Common myeloid progenitor, CD34-positive (primary cell): ENCODE measurements around the gene SORCS1.
"Not testable (repeated sequence)": the region's sequence is repeated elsewhere in the genome, so short reads cannot be mapped to it uniquely, and the experiment has no call there.

ENCODE experiments used
- CTCF ChIA-PET: fragments of 350-600 bp; sonication (Branson Sonifier 250); formaldehyde crosslinking; loops from one replicate; lab custom pipeline; 2021; ENCODE audit warnings: antibody characterized with exemption; lab: Charles Lee
- POLR2A ChIA-PET: fragments of 350-600 bp; sonication (Branson Sonifier 250); formaldehyde crosslinking; loops from one replicate; lab custom pipeline; 2021; ENCODE audit warnings: antibody characterized with exemption; lab: Charles Lee
- DNase-seq, 3 donors: peaks; one replicate each; pipeline versions ENCODE4 v3.0.0 to v3.0.0-alpha.2; 2013
- H3K27ac ChIP-seq, 2 experiments: 1 replicate in 1 of 2; 2 replicates in 1 of 2; pipeline ENCODE4 v1.7.0; 2013; ENCODE audit warnings: inconsistent platforms in 2 of 2, low read length in 2 of 2, mild to moderate bottlenecking in 2 of 2, low read depth in 1 of 2, moderate library complexity in 1 of 2; ENCODE audit not compliant: severe bottlenecking in 2 of 2, insufficient read depth in 1 of 2, poor library complexity in 1 of 2
- H3K27me3 ChIP-seq, 5 experiments: replicated peaks in 2 of 5; 1 replicate in 3 of 5; 2 replicates in 2 of 5; pipeline versions ENCODE4 v1.6.1 to v1.7.0; 2013; ENCODE audit warnings: low read length in 4 of 5, mild to moderate bottlenecking in 2 of 5, moderate library complexity in 2 of 5, inconsistent platforms in 1 of 5; ENCODE audit not compliant: insufficient read depth in 5 of 5, control insufficient read depth in 4 of 5
- H3K36me3 ChIP-seq, 4 experiments: 1 replicate in 2 of 4; 2 replicates in 2 of 4; pipeline versions ENCODE4 v1.6.1 to v1.7.0; 2013; ENCODE audit warnings: low read length in 3 of 4, control low read depth in 1 of 4, mild to moderate bottlenecking in 1 of 4; ENCODE audit not compliant: control insufficient read depth in 4 of 4, insufficient read depth in 4 of 4
- H3K4me1 ChIP-seq, 4 experiments: 1 replicate in 3 of 4; 2 replicates in 1 of 4; pipeline versions ENCODE4 v1.6.1 to v1.7.1; 2013; ENCODE audit warnings: low read length in 3 of 4, mild to moderate bottlenecking in 3 of 4, control low read depth in 1 of 4, inconsistent platforms in 1 of 4, moderate library complexity in 1 of 4; ENCODE audit not compliant: control insufficient read depth in 4 of 4, insufficient read depth in 4 of 4; ENCODE audit errors: control extremely low read depth in 1 of 4
- H3K4me3 ChIP-seq, 7 experiments: 1 replicate in 4 of 7; 2 replicates in 3 of 7; pipeline versions ENCODE4 v1.5.1 to v1.7.0; 2013; ENCODE audit warnings: mild to moderate bottlenecking in 7 of 7, low read length in 6 of 7, moderate library complexity in 6 of 7, inconsistent platforms in 2 of 7, low read depth in 2 of 7, control low read depth in 1 of 7; ENCODE audit not compliant: insufficient read depth in 4 of 7, control insufficient read depth in 1 of 7; ENCODE audit errors: extremely low read depth in 1 of 7
- H3K9me3 ChIP-seq, 5 experiments: 1 replicate in 4 of 5; 2 replicates in 1 of 5; pipeline versions ENCODE4 v1.6.1 to v1.7.1; 2013; ENCODE audit warnings: low read length in 4 of 5, mild to moderate bottlenecking in 2 of 5, inconsistent platforms in 1 of 5, low read depth in 1 of 5, moderate library complexity in 1 of 5; ENCODE audit not compliant: control insufficient read depth in 4 of 5, insufficient read depth in 2 of 5; ENCODE audit errors: control extremely low read depth in 1 of 5
- WGBS: methylation state at CpG from one replicate; pipeline ENCODE4 v1.1.5; 2013; ENCODE audit not compliant: insufficient coverage; 5-methylcytosine and 5-hydroxymethylcytosine counted together

Gene SORCS1

DNA sequence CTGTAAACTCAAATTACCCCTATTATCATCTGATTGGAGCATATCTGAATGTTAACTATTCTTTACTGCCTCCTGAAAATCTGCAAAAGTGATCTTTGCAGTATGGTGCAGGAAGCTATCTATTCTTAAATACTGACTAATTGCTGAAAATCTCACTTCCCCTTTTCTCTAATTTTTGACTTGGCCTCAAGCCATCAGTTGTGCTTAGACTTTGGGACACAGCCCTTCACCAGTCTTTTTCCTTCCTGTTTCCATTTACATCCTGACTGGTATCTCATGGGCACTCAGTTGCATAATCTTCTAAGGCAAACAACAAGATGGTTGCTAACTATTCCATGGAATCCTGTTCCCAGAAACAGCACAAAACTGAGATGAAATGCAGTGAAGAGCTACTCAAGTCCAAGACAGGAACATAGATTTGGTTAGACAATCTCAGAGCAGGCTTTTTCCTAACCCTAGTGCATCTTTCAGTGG lies 228.5 kb downstream of the SORCS1 start:
- Histone ChIP-seq H3K27me3 (peaks cover 0 to 14% (median 5%) of the 10 kb centered on the region in 5 experiments), H3K27ac (no peak overlapping the region), H3K4me1 (peaks cover 9 to 23% (median 11%) of the 10 kb centered on the region in 4 experiments), H3K9me3 (no peaks in the 10 kb centered on the region), H3K4me3 (no peak overlapping the region), H3K36me3 (no peaks in the 10 kb centered on the region)
- ChIA-PET POLR2A (interaction anchor here (1.0 kb wide), 1 partner anchor 71 kb away, joined by 4 read pairs; no protein-coding TSS in a partner anchor), CTCF (interaction anchor here (1.0 to 1.5 kb wide), 2 partner anchors 22 to 134 kb away, joined by 3 read pairs; no protein-coding TSS in a partner anchor)
- peak; percentile 35 to 82 (median 77) for DNase-seq

DNA sequence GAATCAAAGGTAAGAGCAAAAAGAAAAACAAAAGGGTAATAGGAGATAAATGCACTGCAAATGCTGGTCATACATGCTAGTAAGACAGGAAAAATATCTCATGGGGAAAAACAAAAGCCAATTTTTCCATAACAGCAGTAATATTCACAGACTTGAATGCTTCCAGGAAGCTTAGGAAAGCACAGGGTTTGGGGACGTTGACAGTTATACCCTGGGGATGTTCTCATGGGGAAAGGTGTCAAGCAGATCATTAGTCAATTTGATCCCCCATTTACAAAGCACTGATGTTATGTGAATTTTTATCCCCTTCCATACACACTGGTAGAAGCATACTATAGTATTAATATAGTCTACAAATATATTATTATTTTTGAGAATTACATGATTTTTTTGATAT lies 232.7 kb downstream of the SORCS1 start:
- H3K4me1 ChIP-seq: peaks cover 9 to 32% (median 11%) of the 10 kb centered on the region in 4 experiments
- ChIA-PET POLR2A (no interaction called here), CTCF (no interaction called here)
- no peaks in the 10 kb centered on the region for H3K9me3 ChIP-seq
- no peak overlapping the region for H3K27ac ChIP-seq
- no CpG with 5 or more reads among the region's 1 CpG for WGBS
- no peaks in the 10 kb centered on the region for H3K36me3 ChIP-seq
- H3K27me3 ChIP-seq: peaks cover 0 to 31% (median 10%) of the 10 kb centered on the region in 5 experiments
- no peak for DNase-seq
- no peak overlapping the region for H3K4me3 ChIP-seq

DNA sequence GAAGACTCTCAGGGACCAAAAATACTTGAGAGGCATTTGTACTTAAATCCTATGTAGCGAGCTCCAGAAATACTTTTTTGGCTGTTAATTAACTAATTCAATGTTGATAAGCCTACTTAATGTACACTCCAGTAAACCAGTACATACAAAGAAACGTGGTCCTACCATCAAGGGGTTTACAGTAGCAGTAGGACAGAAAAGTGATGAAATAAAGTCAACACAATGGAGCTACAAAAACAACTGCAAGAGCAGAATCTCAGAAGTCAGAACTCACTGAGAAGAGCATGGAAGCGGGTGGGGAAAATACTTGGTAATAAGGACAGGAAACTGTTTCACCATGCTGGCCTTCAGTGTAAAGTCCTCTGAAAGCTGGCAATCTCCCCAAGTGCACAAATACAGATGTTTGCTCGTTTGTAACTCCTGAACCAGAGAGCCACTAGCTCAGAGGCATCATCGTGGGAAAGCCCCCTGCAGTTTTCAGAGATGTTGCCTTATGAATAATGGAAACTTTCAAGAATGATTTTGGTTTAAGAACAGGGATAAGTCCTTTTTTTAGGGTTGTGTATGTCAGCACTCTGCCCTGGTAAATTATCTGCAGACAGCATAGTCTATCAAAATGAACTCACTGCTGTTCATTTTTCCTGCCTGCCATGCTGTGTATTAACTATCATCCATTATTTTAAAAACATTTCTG lies 233.2 kb downstream of the SORCS1 start:
- peak in 1 of 3 donors; percentile 2 for DNase-seq
- Histone ChIP-seq H3K27ac (no peak overlapping the region), H3K36me3 (no peaks in the 10 kb centered on the region), H3K9me3 (no peaks in the 10 kb centered on the region), H3K4me3 (no peak overlapping the region), H3K27me3 (peaks cover 0 to 31% (median 10%) of the 10 kb centered on the region in 5 experiments), H3K4me1 (peaks cover 5 to 29% (median 11%) of the 10 kb centered on the region in 4 experiments)
- 75% methylated on average over 2 of the region's 5 CpGs for WGBS
- ChIA-PET CTCF (no interaction called here), POLR2A (no interaction called here)

DNA sequence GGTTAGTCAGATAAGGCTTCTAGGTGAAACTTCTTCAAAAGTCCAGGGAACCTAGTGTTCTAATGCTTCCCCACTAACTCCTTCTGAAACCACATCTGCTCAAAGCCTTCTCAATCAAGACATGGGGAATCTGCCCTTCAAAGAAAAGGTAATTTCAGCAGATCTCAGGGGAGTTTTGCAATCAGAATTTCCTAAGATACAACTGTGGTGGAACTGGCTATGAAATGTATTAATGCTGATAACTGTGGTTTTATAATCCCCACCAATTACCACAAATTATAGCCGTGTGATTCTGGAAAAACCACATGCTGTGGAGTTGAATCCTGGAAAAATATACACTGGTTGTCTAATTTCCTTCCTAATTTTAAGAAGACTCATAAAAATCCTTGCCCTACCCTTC lies 233.8 kb downstream of the SORCS1 start:
- ChIA-PET CTCF (no interaction called here), POLR2A (no interaction called here)
- Histone ChIP-seq H3K4me3 (no peak overlapping the region), H3K27me3 (peaks cover 0 to 31% (median 10%) of the 10 kb centered on the region in 5 experiments), H3K9me3 (no peaks in the 10 kb centered on the region), H3K4me1 (peaks cover 2 to 24% (median 5%) of the 10 kb centered on the region in 4 experiments), H3K27ac (no peak overlapping the region), H3K36me3 (no peaks in the 10 kb centered on the region)
- no peak for DNase-seq
- WGBS: no CpG with 5 or more reads among the region's 1 CpG

DNA sequence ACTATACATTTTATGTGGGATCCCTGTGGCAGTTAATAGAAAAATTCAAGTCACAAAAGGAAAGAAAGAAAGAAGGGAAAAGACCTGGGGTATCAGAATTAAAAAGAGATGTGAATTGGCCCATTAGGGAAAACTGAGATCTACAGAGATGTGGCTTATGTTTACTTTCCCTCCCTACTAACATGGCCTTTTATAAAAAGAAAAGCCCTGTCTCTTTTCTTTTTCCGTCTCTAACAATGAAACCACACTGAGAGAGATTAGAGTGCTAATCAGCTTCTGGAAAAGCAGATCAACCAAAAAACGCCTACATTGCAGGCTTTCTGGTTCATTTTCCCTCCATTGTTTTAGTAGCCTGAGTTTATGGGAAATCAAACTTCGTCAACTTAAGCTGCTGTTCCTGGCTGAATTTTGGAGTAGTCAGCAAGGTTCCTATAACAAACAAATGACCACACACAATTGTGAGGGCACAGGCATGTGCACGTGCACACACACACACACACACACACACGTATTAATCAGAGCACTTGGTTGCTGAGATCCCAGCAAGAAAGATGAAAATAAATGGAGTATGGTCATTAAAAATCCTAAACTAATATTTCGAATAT lies 235.1 kb downstream of the SORCS1 start:
- DNase-seq: no peak
- H3K27ac ChIP-seq: no peak overlapping the region
- CTCF ChIA-PET: no interaction called here
- H3K4me3 ChIP-seq: no peak overlapping the region
- H3K4me1 ChIP-seq: peaks cover 0 to 17% (median 0%) of the 10 kb centered on the region in 4 experiments
- WGBS: 90% methylated on average over 2 of the region's 6 CpGs
- H3K9me3 ChIP-seq: no peaks in the 10 kb centered on the region
- H3K27me3 ChIP-seq: peaks cover 0 to 31% (median 10%) of the 10 kb centered on the region in 5 experiments
- POLR2A ChIA-PET: no interaction called here
- no peaks in the 10 kb centered on the region for H3K36me3 ChIP-seq

DNA sequence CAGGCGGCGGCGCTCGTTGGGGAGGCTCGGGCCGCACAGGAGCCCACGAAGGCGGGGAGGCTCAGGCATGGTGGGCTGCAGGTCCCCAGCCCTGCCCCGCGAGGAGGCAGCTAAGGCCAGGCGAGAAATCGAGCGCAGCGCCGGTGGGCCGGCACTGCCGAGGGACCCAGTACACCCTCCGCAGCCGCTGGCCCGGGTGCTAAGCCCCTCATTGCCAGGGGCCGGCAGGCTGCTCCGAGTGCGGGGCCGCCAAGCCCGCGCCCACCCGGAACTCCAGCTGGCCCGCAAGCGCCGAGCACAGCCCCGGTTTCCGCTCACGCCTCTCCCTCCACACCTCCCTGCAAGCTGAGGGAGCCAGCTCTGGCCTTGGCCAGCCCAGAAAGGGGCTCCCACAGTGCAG lies 236.4 kb downstream of the SORCS1 start:
- H3K9me3 ChIP-seq, DNase-seq, H3K27ac ChIP-seq, H3K36me3 ChIP-seq, CTCF ChIA-PET, H3K4me3 ChIP-seq, POLR2A ChIA-PET: not testable (repeated sequence)
- WGBS: 94% methylated on average over 22 of the region's 33 CpGs
- H3K4me1 ChIP-seq: peaks cover 0 to 17% (median 0%) of the 10 kb centered on the region in 4 experiments
- H3K27me3 ChIP-seq: peaks cover 0 to 31% (median 10%) of the 10 kb centered on the region in 5 experiments

DNA sequence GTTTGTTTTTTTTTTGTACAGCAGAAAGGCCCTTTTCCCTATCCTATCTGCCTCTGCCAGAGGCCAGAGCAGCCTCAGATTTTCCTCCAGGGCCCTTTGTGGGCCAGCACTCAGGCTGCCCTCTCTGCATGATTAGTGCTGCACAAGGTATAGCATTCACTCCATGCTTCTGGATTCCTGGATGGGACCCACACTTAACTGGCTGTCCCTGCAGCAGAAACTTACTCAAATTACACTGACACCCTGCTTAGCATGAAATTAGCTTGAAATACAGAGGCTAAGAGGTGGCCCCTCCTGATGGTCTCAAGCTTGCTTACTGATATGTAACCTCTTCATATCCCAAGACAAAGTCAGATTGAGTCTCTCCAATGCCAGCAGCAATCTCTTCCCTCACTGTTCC lies 239.3 kb downstream of the SORCS1 start:
- CTCF ChIA-PET: no interaction called here
- Histone ChIP-seq H3K27me3 (peaks cover 0 to 16% (median 4%) of the 10 kb centered on the region in 5 experiments), H3K36me3 (no peaks in the 10 kb centered on the region), H3K4me3 (no peak overlapping the region), H3K4me1 (peaks cover 0 to under 1% (median 0%) of the 10 kb centered on the region in 4 experiments), H3K9me3 (no peaks in the 10 kb centered on the region), H3K27ac (no peak overlapping the region)
- no peak for DNase-seq
- POLR2A ChIA-PET: no interaction called here
